Right hindlimb (tissue), 1 donor: ENCODE data around the gene IFNA17.
"Not testable (repeated sequence)": the region's sequence is repeated elsewhere in the genome, so short reads cannot be mapped to it uniquely, and the experiment has no call there.

ENCODE experiments used
- DNase-seq: peaks from one replicate; pipeline ENCODE4 v3.0.0-alpha.2; 2018

Gene IFNA17

GRCh38 chr9:21210311-21210710 lies 17.7 kb downstream of the IFNA17 start:
- no peak for DNase-seq

- DNase-seq = not testable (repeated sequence)
Measured at GRCh38 chr9:21207043-21207442, 21.0 kb downstream of the IFNA17 start, which contains the start of gene IFNA10. IFNA10 (minus strand) TSS chr9:21207143; CDS start chr9:21207097, 46 bp downstream.

GRCh38 chr9:21205204-21205603 lies 22.8 kb downstream of the IFNA17 start:
- no peak for DNase-seq

GRCh38 chr9:21202105-21202504 lies 25.9 kb downstream of the IFNA17 start, which contains the start of gene IFNA7:
IFNA7 (minus strand) TSS chr9:21202205; CDS start chr9:21202165, 40 bp downstream.
- DNase-seq = not testable (repeated sequence)

GRCh38 chr9:21194867-21195776 lies 32.9 kb downstream of the IFNA17 start:
- not testable (repeated sequence) for DNase-seq

- not testable (repeated sequence) for DNase-seq
Measured at GRCh38 chr9:21187487-21187886, 40.5 kb downstream of the IFNA17 start, which contains the start of gene IFNA4. IFNA4 (minus strand) TSS chr9:21187587; CDS start chr9:21187531, 56 bp downstream.

GRCh38 chr9:21182810-21183736 lies 44.9 kb downstream of the IFNA17 start:
- DNase-seq = not testable (repeated sequence)
